ENCODE data around the gene SAMD14. TPM values are rescaled to one million over a fixed set of nuclear protein-coding genes. Genes with fewer than 3 reads are reported as not detected.

The SAMD14 gene
- total RNA-seq, 4 donors from 2014 or later, result 0.39 TPM; not detected in 3

DNA sequence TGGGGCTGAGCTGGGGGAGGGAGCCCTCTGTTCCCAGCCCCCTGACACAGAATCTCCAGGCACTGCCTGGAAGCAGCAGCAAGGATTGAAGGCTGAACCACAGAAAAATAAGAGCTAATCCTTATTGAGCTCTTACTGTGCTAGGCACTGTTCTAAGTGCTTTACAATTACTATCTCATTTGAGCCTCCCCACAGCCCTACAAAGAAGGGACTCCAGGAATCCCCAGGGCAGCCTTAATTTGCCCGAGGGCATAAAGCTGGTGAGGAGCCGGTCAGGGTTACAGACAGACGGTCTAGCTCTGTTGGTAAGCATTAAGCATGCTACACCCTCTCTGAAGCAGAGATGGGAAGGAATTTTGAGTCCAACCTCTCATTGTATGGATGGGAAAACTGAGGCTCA, 7.0 kb downstream of the SAMD14 start:
- DNase-seq (ENCODE audit: low spot score in 2 of 2), result no peak
- intact Hi-C loops (cut with DNase I; ENCODE audit: low total_unique reads), result no loop called here
- H3K4me3 ChIP-seq (ENCODE audit: low read depth, poor library complexity, severe bottlenecking), result no peak overlapping the region
- WGBS, 2 donors, result 93 to 94% methylated on average over 3 of the region's 3 CpGs
- TF ChIP-seq, protein P1, sequence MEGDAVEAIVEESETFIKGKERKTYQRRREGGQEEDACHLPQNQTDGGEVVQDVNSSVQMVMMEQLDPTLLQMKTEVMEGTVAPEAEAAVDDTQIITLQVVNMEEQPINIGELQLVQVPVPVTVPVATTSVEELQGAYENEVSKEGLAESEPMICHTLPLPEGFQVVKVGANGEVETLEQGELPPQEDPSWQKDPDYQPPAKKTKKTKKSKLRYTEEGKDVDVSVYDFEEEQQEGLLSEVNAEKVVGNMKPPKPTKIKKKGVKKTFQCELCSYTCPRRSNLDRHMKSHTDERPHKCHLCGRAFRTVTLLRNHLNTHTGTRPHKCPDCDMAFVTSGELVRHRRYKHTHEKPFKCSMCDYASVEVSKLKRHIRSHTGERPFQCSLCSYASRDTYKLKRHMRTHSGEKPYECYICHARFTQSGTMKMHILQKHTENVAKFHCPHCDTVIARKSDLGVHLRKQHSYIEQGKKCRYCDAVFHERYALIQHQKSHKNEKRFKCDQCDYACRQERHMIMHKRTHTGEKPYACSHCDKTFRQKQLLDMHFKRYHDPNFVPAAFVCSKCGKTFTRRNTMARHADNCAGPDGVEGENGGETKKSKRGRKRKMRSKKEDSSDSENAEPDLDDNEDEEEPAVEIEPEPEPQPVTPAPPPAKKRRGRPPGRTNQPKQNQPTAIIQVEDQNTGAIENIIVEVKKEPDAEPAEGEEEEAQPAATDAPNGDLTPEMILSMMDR (IDR thresholded peaks at IDR 0.05), result no peak
- no peak for TF ChIP-seq POLR2A (IDR thresholded peaks at IDR 0.05)

DNA sequence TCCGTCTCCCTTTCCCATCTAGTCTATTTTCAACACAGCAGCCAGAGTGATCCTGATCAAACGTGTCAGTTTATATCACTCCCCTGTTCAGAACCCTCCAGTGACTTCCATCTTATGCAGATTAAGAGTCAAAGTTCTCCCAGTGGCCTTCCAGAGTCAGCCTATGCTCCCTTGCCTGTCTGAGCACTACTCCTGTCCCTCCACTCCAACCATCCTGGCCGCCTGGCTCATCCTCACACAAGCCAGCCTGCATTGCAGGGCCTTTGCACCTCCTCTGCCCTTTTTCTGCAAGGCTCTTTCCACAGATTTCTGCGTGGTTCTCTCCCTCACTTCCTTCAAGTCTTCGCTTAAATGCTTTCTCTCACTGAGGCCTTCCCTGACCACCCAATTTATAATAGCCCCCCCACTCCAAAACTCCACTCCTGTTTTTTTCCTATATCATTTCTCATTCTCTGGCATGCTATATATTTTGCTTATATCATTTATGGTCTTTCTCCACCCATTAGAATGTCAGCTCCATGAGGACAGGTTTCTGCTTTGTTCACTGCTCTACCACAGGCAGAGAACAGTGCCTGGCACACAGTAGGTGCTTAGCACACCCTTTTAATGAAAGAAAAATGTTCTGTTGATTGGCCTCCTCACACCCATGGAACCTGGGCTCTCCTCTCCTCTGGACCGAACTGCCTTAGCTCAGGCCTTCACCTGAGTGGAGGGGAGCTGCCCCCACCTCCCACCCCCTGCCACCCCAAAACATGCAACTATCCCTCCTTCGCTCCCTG, 9.3 kb downstream of the SAMD14 start:
- DNase-seq (ENCODE audit: low spot score in 2 of 2), result no peak
- H3K4me3 ChIP-seq (ENCODE audit: low read depth, poor library complexity, severe bottlenecking), result no peak overlapping the region
- 86 to 90% methylated on average over 7 of the region's 7 CpGs for WGBS, 2 donors
- intact Hi-C loops (cut with DNase I; ENCODE audit: low total_unique reads), result no loop called here
- TF ChIP-seq, protein P1 (IDR thresholded peaks at IDR 0.05), result no peak
- no peak for TF ChIP-seq POLR2A (IDR thresholded peaks at IDR 0.05)

DNA sequence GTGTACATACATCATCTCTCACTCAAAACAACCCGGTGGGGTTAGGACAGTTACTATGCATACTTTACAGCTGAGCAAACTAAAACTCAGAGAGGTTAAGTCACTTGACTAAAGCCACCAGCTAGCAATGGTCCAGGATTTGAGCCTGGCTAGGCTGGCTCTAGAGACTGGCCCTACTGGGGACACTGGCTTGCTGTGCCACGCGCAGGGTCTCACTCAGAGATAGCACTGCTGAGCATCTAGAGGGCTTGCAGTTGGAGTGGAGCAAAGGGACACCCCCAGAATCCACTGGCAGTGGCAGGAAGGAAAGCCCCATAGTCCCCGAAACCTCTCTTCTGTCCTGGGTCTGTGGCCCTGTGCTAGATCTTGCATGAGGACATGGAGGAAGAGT, 11.1 kb downstream of the SAMD14 start:
- no peak overlapping the region for H3K4me3 ChIP-seq (ENCODE audit: low read depth, poor library complexity, severe bottlenecking)
- intact Hi-C loops (cut with DNase I; ENCODE audit: low total_unique reads), result no loop called here

DNA sequence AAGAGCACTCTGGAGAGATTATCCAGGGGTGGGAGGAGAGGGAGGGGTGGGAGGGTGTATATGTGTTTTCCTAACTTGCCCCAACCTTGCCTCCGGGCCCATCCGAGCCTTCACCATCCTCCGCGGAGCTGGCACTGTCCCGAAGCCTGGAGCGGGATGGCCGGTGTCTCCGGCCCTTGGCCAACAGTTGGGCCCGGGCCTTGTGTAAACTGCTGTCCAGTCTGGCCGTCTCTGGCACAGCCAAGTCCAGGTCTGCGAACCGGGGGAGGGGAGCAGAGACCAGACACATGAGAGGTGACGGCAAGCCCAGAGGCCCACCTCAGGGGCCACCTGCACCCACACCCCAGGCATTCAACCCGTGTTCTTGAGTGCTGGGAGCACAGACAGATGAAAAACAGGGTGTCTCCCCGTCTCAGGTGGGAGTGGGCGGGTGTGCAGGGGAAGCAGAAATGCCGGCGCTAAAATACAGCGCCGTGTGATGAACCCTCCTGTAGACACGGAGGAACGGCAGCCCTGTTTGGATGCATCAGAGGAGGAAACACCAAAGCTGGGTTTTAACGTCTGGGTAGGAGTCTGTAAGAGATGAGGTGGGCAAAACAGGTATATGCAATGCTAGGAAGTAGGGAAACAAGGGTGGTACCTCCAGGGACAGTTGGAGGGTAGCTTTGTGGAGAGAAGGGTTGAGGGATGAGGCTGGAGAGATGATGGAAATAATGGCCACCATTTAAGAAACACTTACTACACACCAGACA, 11.7 kb downstream of the SAMD14 start:
- TF ChIP-seq POLR2A (IDR thresholded peaks at IDR 0.05), result no peak
- TF ChIP-seq, protein P1 (IDR thresholded peaks at IDR 0.05), result no peak
- WGBS, 2 donors, result 72 to 77% methylated on average over 22 of the region's 23 CpGs
- intact Hi-C loops (cut with DNase I; ENCODE audit: low total_unique reads), result no loop called here
- DNase-seq (ENCODE audit: low spot score in 2 of 2), result no peak
- no peak overlapping the region for H3K4me3 ChIP-seq (ENCODE audit: low read depth, poor library complexity, severe bottlenecking)

More for the DNA sequence above, 11.1 kb downstream of the SAMD14 start:
- TF ChIP-seq, protein P1 (IDR thresholded peaks at IDR 0.05), result no peak
- TF ChIP-seq POLR2A (IDR thresholded peaks at IDR 0.05), result no peak
- WGBS, 2 donors, result 92% methylated on average over 4 of the region's 4 CpGs
- no peak for DNase-seq (ENCODE audit: low spot score in 2 of 2)

DNA sequence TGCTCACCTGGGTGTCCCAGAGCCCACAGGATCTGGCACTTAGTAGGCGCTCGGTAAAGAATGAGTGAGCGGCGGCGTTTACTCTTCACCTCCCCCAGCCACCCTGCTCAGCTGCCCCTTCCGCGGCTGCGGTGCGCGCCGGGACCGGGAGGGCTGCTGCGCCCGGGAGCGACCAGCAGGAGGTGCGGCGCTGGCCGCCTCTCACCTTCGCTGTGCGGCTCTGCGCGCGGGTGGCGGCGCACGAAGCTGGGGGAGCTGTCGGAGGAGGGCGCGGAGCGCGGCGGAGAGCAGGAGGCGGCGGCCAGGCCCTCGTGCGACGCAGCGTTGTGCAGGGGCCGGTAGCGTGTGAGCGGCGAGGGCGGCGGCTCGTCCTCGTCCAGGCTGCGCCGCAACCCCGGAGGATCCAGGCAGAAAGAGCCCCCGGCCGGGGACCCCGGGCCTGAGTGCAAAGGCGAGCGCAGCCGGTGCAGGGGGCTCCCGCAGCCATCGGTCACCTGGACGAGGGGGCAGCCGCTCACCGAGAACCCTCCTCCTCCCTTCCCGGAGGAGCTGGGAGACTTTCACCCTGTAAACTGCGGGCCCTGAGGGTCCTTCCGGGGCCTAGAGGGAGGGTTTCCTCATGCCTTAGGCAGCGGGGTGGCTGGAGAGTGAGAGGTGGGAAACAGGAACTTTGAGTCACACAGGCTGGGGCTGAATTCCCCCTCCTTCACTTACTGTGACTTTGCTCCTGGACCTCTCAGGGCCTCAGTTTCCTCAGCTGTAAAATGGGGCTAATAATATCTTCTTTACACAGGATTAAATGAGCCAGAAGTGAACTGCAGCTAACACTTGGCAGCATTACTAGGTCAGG, 12.5 kb downstream of the SAMD14 start:
- TF ChIP-seq POLR2A (IDR thresholded peaks at IDR 0.05), result no peak
- DNase-seq (ENCODE audit: low spot score in 2 of 2), result no peak
- WGBS, 2 donors, result 18 to 33% methylated on average over 28 to 37 of the region's 64 CpGs
- no peak overlapping the region for H3K4me3 ChIP-seq (ENCODE audit: low read depth, poor library complexity, severe bottlenecking)
- intact Hi-C loops (cut with DNase I; ENCODE audit: low total_unique reads), result no loop called here

DNA sequence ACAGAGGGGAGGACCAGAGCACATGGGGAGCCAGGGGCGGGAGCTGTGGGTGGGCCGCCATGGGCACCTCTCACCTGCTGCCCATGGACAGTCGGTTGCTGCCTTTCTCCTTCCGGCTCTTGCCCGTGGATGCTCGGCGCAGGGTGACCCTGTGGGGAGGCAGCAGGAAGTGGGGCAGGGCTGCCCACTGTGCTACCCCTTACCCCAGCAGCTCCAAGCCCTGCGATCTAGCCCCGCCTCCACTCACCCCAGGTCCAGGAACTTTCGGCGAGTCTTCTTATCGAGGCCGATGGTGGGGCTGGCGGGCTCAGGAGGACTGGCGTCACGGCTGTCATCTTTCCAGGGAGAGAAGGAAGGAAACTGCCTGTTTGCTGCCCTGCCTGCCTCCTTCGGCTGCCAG, 14.2 kb downstream of the SAMD14 start:
- DNase-seq (ENCODE audit: low spot score in 2 of 2), result no peak
- no peak overlapping the region for H3K4me3 ChIP-seq (ENCODE audit: low read depth, poor library complexity, severe bottlenecking)
- intact Hi-C loops (cut with DNase I; ENCODE audit: low total_unique reads), result no loop called here
- TF ChIP-seq, protein P1 (IDR thresholded peaks at IDR 0.05), result no peak
- TF ChIP-seq POLR2A (IDR thresholded peaks at IDR 0.05), result no peak
- WGBS, 2 donors, result 75 to 76% methylated on average over 16 to 17 of the region's 17 CpGs

All from lower leg skin (tissue), 4 donors.